ENCODE measurements around the gene CIRBP. TPM values are rescaled to one million over a fixed set of nuclear protein-coding genes. Genes with fewer than 3 reads are reported as not detected.

CIRBP gene
- total and polyA plus RNA-seq, 2 of the 13 experiments (the other 11 are each of a cell fraction or from before 2014, with no cell fraction given) = 133 to 140 TPM

GRCh38 chr19:1264801-1265614 is 4.1 kb upstream of the CIRBP start (continued):
- TF ChIP-seq AGO1 (IDR thresholded peaks at IDR 0.05; ENCODE audit: low read depth, low read length, poor library complexity, severe bottlenecking) = peak; percentile 0
- no peak for TF ChIP-seq ZNF30 (CRISPR knock-in tag; IDR thresholded peaks at IDR 0.05)
- peak; percentile 74 for TF ChIP-seq UBTF (CRISPR knock-in tag; IDR thresholded peaks at IDR 0.05)
- no peak for TF ChIP-seq CREB3 (CRISPR knock-in tag; IDR thresholded peaks at IDR 0.05)
- peak; percentile 57; the same call in 1 of the 2 replicates for TF ChIP-seq PHF8 (CRISPR knock-in tag; IDR thresholded peaks at IDR 0.05)
- no peak for TF ChIP-seq ZFP36L2 (CRISPR knock-in tag; IDR thresholded peaks at IDR 0.05)
- TF ChIP-seq CCAR2 (optimal IDR thresholded peaks at IDR 0.05; ENCODE audit: low read depth, low read length) = no peak
- no peak for TF ChIP-seq ZMAT3 (CRISPR knock-in tag; conservative IDR thresholded peaks at IDR 0.05)
- peak; percentile 83 for TF ChIP-seq SALL1 (CRISPR knock-in tag; IDR thresholded peaks at IDR 0.05)
- peak; percentile 98 for TF ChIP-seq ZBTB7A (CRISPR knock-in tag; IDR thresholded peaks at IDR 0.05)
- TF ChIP-seq GTF3A (CRISPR knock-in tag; conservative IDR thresholded peaks at IDR 0.05) = no peak
- TF ChIP-seq TCF7L2 (IDR thresholded peaks at IDR 0.05; ENCODE audit: low read depth, low read length) = no peak
- peak; percentile 71 for TF ChIP-seq IKZF5 (CRISPR knock-in tag; IDR thresholded peaks at IDR 0.05)
- TF ChIP-seq JUND (CRISPR knock-in tag; IDR thresholded peaks at IDR 0.05) = peak; percentile 100
- no peak for TF ChIP-seq HOXD1 (CRISPR knock-in tag; IDR thresholded peaks at IDR 0.05)
- peak; percentile 72 for TF ChIP-seq GABPB1 (CRISPR knock-in tag; IDR thresholded peaks at IDR 0.05)
- TF ChIP-seq YY1 (IDR thresholded peaks at IDR 0.05; ENCODE audit: insufficient read depth, insufficient replicate concordance, low read depth, low read length) = no peak
- TF ChIP-seq MBD4 (IDR thresholded peaks at IDR 0.05; ENCODE audit: borderline replicate concordance, low read length) = no peak
- TF ChIP-seq ZNF781 (CRISPR knock-in tag; IDR thresholded peaks at IDR 0.05; ENCODE audit: borderline replicate concordance, not compliant biosample characterization) = no peak
- no peak for TF ChIP-seq RORA (CRISPR knock-in tag; IDR thresholded peaks at IDR 0.05)
- TF ChIP-seq LBX2 (CRISPR knock-in tag; IDR thresholded peaks at IDR 0.05; ENCODE audit: borderline replicate concordance) = no peak
- no peak for TF ChIP-seq PAWR (CRISPR knock-in tag; IDR thresholded peaks at IDR 0.05; ENCODE audit: borderline replicate concordance)
- TF ChIP-seq ESRRA (CRISPR knock-in tag; IDR thresholded peaks at IDR 0.05; ENCODE audit: low read depth) = peak; percentile 68; the same call in 1 of the 2 replicates
- no peak for TF ChIP-seq ZNF513 (CRISPR knock-in tag; conservative IDR thresholded peaks at IDR 0.05)

Data from HepG2 (cell line).